ENCODE measurements around the gene PTCD1. TPM values are rescaled to one million over a fixed set of nuclear protein-coding genes. Genes with fewer than 3 reads are reported as not detected.

The PTCD1 gene
- total and polyA plus RNA-seq, 9 of the 15 experiments (the other 6 are each of a cell fraction or from before 2014, with no cell fraction given): 0.46 to 17.1 (median 6.2) TPM

GRCh38 chr7:99407872-99408378 lies 30.7 kb downstream of the PTCD1 start (continued):
- TF ChIP-seq CUX1 (CRISPR knock-in tag; IDR thresholded peaks at IDR 0.05): no peak
- TF ChIP-seq HCFC1 (IDR thresholded peaks at IDR 0.05; ENCODE audit: low read depth, low read length): no peak
- no peak for TF ChIP-seq TSHZ1 (CRISPR knock-in tag; IDR thresholded peaks at IDR 0.05)
- no peak for TF ChIP-seq ZNF280B (CRISPR knock-in tag; IDR thresholded peaks at IDR 0.05)
- no peak for TF ChIP-seq SAFB (IDR thresholded peaks at IDR 0.05; ENCODE audit: borderline replicate concordance, low read depth, low read length)
- no peak for TF ChIP-seq ZNF584 (CRISPR knock-in tag; IDR thresholded peaks at IDR 0.05; ENCODE audit: low read depth)
- TF ChIP-seq EP400 (IDR thresholded peaks at IDR 0.05): no peak
- no peak for TF ChIP-seq DNMT1 (IDR thresholded peaks at IDR 0.05)
- TF ChIP-seq MTA1 (IDR thresholded peaks at IDR 0.05; ENCODE audit: borderline replicate concordance): no peak
- TF ChIP-seq BCLAF1 (IDR thresholded peaks at IDR 0.05; ENCODE audit: borderline replicate concordance in 1 of 2, control insufficient read depth in 1 of 2, low read depth in 2 of 2, low read length in 1 of 2): 0 out of 4 replicates have a peak, but pooled peaks of 1 of the 2 experiments have one; percentile 58
- TF ChIP-seq HES1 (IDR thresholded peaks at IDR 0.05; ENCODE audit: low read depth): no peak
- no peak for TF ChIP-seq ZNF134 (CRISPR knock-in tag; conservative IDR thresholded peaks at IDR 0.05)
- TF ChIP-seq RBM14 (IDR thresholded peaks at IDR 0.05; ENCODE audit: borderline replicate concordance, insufficient read depth, low read depth, low read length): no peak
